GM12875 (cell line): ENCODE data around the gene CD86.
"Not testable (repeated sequence)": the region's sequence is repeated elsewhere in the genome, so short reads cannot be mapped to it uniquely, and the experiment has no call there.

Source experiments
- H3K4me3 ChIP-seq: one replicate; pipeline ENCODE4 v1.5.1; 2011; ENCODE audit warnings: low read depth, low read length, control low read depth
- CTCF ChIP-seq: IDR thresholded peaks from 2 replicates; pipeline ENCODE4 v1.5.1; 2011; ENCODE audit warnings: low read depth, mild to moderate bottlenecking, control low read depth, inconsistent platforms, low read length, moderate library complexity, borderline replicate concordance; ENCODE audit not compliant: insufficient read depth

Gene CD86

GRCh38 chr3:122151480-122151879 lies 96.3 kb downstream of the CD86 start:
- TF ChIP-seq CTCF: no peak
- no peak overlapping the region for H3K4me3 ChIP-seq

GRCh38 chr3:122164983-122165382 lies 109.8 kb downstream of the CD86 start:
- not testable (repeated sequence) for H3K4me3 ChIP-seq

GRCh38 chr3:122167630-122168029 lies 112.5 kb downstream of the CD86 start:
- H3K4me3 ChIP-seq: no peak overlapping the region
- no peak for TF ChIP-seq CTCF

- no peak overlapping the region for H3K4me3 ChIP-seq
- no peak for TF ChIP-seq CTCF
These were observed 112.9 kb downstream of the CD86 start for GRCh38 chr3:122168044-122168443.

- TF ChIP-seq CTCF: no peak
- no peak overlapping the region for H3K4me3 ChIP-seq
These were observed 114.7 kb downstream of the CD86 start for GRCh38 chr3:122169911-122170310.
